Head of caudate nucleus (tissue), 42 donors: ENCODE data around the gene DDX49.
"Not testable (repeated sequence)": the region's sequence is repeated elsewhere in the genome, so short reads cannot be mapped to it uniquely, and the experiment has no call there.

ENCODE experiments used
- DNase-seq, 42 donors: peaks; one replicate each; pipeline versions ENCODE4 v3.0.0 to v3.0.0-alpha.2; 2020 to 2021; ENCODE audit warnings: mixed read lengths in 7 of 42
- intact Hi-C: fragments of 100-400 bp; cut with DNase I; formaldehyde crosslinking; loops from one replicate; pipeline ENCODE4 v1.15.0; 2022

DDX49 gene

DNA sequence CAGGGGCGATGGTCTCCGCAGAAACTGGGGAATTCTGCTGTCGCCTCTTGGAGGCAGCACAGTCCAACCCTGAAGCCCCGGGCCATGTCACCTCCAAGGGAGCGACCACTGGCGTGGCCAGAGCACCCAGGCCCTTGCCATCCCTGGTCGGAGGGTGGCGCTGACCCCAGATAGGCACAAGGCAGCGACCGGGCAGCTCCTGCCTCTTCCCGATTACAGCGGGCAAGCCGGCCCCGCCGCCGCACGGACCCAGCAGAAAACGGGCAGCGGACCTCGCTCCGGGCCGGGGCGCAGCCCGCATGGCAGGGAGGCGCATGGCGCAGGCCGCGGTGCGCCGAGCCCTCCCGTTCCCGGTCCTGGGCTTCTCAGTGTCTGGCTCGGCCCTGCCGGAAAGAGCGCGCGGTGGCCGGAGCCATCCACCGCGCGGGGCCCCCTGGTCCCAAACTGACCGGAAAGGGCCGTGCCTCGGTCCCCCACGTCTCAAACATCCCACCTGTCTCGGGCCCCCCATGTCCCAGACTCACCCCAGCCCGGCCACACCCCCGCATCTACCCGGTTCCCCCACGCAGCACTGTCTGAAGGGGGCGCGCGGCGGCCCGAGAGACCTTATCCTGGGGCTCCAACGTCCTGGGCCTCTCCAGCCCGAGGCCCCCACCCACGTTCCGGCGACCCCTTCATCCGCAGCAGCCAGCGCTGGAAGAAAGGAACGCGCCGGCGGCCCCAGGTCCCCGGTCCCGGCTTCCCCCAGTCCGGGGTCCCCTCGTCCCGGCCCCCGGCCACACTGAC, 24.3 kb upstream of the DDX49 start:
- intact Hi-C loops, result no loop called here
- peak; percentile 66 to 95 (median 85) for DNase-seq

- peak in 38 of 42 donors; percentile 35 to 85 (median 70) for DNase-seq
- intact Hi-C loops, result no loop called here
Observed at GRCh38 chr19:18895824-18896341, 23.6 kb upstream of the DDX49 start, which contains the start of gene CERS1. Gene CERS1, minus strand, starts transcription at chr19:18896158. Its CDS starts 86 bp downstream, at chr19:18896072.

DNA sequence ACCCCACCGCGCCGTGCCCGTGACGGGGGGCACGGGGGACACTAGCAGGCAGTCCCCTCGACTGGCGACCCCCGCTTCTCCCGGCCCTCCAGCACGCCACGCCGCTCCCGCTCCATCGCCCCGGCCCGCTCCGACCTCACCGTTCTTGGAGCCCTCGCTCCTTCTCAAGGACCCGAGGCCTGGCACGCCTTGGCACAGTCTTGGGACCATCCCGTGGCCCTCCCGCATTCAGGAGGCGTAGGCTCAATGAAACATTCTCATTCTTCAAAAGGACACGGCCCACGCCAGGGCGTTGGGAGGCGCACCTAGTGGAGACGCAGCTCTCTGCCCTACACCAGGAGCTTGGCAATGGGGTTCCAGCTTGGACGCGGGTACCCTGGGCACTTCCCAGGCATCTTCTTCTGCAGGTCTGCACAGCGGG, 23.1 kb upstream of the DDX49 start:
- intact Hi-C loops, result no loop called here
- DNase-seq, result peak; percentile 29 to 75 (median 52)

- DNase-seq, result no peak
- intact Hi-C loops, result no loop called here
Observed at GRCh38 chr19:18897094-18898029, 22.2 kb upstream of the DDX49 start.

DNA sequence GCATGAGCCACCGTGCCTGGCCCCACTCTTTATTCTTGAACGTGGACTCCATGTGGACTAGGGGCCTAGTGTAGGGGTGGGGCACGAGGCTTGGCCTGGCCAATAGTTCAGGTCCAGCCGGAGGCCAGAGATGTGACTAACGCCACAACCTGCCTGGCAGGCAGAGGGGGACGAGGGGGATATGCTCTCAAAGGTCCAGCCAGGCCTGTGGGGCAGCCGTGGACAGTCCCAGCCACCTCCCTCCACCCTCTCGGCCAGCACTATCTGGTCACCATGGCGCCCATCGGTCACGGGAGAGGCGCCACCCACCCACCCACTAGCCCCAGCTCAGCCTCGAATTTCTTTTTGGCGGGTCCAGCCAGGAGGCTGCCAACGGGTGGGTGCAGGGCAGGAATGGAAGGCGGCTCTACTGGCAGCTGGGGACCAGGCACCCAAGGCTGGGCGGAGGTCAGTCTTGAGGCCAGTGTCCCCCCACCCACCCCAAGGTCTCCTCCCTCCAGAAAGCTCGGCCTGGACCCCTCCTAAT, 21.4 kb upstream of the DDX49 start:
- intact Hi-C loops, result no loop called here
- peak in 2 of 42 donors; percentile 33 to 51 for DNase-seq

DNA sequence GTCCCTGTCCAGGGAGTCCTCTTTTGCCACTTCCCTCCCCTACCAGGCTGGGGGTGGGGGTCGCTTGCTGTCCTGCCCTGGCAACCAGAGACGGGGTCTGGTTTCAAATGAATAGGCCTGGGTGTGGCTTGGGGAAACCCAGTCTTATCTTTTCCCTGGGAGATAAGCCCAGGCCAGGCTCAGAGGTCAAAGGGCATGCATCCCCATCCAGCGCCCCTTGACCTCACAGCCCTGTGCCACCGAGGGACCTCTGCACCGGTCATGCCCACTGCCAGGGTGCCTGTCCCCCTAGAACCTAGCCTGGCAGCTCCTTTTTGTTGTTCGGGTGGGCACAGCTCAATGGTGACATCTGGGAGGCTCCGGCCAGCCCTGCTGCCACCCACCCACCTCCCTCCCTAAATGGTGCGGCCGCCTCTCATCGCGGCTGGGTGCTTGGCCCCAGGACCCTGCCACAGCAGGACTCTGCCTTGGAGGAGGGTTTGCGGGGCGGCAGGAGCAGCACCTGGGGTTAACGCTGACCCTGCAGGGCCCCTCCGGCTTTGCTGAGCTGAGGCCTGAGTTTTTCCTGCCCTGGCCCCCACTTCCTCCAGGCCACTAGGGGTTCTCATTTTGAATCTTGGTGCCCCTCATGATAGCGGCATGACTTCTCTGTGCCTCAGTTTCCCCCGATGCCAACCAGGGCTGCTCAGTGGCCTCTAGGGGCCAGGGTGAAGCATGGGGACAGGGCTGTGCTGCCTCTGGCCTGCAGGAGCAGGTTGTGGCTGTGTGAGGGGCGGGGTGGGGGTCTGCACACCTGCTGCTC, 20.7 kb upstream of the DDX49 start:
- no peak for DNase-seq
- intact Hi-C loops, result no loop called here

- no peak for DNase-seq
- intact Hi-C loops, result no loop called here
Observed at GRCh38 chr19:18899624-18900560, 19.6 kb upstream of the DDX49 start.

GRCh38 chr19:18900700-18901481, 18.6 kb upstream of the DDX49 start:
- no peak for DNase-seq
- intact Hi-C loops, result no loop called here

GRCh38 chr19:18901491-18901890, 18.0 kb upstream of the DDX49 start:
- DNase-seq, result no peak
- intact Hi-C loops, result no loop called here

- DNase-seq, intact Hi-C loops: not testable (repeated sequence)
Observed at GRCh38 chr19:18902519-18902918, 17.0 kb upstream of the DDX49 start.

DNA sequence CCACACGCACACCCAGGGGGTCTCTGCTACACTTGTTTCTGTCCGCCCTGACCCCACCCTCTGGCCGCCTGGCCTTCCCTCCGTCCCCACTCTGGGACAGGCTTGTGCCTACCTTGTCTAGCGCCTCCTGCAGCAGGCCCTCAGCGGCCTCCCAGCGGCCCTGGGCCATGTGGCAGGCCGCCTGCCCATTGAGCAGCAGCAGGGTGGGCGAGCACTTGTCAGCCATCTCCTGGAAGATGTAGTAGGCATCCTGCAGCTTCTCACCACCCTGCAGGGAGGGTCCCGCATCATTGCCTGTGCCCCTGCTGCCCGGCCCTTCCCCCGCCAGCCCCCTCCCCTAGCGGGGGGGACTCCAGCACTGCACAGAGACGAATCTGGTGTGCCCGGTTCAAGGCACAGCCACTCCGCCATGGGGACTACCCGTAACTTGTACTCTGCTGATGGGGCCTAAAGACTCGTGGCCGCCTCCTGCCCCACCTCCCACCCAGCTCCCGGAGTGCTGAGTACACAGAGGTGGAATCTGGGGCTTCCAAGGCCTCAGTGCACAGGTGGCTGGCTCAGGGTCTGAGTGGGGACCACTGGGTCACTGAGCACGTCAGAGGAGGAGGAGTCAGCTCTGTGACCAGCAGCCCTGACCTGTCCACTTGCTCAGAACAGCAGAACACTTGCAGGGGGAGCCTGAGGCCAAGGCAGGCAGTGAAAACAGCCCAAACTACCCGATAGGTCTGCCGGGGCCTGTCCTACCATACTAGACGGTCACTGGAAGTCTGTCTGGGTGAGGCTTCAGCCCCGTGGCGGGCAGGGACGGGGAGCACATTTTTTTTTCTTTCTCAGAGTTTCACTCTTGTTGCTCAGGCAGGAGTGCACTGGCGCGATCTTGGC, 16.1 kb upstream of the DDX49 start:
- no peak for DNase-seq
- intact Hi-C loops, result no loop called here

DNA sequence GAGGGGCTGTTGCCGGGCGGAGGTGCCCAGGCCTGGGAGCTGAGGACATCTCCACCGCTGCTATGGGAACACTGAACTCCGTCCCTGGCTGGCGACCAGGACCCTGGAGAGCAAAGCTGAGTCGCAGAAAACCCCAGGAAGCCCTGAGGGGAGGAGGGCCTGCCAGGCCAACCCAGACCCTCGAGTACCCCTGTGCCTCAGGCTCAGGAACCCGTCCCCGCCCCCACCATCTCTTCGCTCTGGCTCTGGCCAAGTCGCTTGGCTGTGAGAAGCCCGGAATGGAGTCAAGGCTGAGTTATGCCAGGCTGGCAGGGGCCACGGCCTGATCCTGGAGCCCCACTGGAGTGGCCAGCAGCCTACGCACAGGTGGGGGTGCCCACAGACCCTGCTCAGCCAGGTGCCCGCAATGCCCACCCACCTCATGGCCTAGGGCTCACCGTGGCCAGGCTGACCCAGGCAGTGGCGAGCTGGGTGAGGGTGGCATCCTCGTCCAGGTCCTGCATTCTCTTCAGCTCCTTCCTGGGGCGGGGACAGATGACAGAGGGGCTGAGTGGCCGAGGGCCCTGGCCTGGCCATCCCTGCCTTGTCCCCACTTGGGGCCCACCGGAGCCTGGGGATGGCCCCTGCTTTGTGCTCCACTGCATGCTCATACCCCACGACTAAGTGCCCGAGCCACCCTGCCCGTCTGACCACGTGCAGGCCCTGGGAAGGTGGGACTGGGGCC, 15.0 kb upstream of the DDX49 start:
- intact Hi-C loops, result no loop called here
- DNase-seq, result peak in 38 of 42 donors; percentile 21 to 84 (median 60)

DNA sequence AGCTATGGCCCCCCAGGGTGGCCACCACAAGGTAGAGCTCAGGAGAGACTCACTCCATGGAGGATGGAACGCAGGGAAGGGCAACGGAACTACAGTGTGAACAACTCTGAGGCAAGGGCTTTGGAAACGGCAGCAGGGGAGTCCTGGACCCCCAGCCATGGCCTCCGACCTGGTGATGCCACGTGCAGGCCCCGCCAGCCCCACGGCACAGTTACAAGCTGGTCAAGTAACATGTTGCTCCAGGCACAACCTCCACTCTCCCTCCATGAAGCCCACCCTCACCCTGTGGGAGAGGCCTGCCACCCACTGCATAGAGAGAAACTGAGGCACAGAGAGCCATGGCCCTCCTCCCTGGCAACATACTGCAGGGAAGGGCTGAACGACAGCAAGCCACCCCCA, 14.5 kb upstream of the DDX49 start:
- no peak for DNase-seq
- intact Hi-C loops, result no loop called here

- intact Hi-C loops, result no loop called here
- DNase-seq, result no peak
Observed at GRCh38 chr19:18905513-18906236, 13.8 kb upstream of the DDX49 start.
